SKM-1 treated with dmso at 0.1 percent for 144 hours (cell line): ENCODE results near the gene DNAH1.

ENCODE experiments used
- DNase-seq: peaks from one replicate; lab custom pipeline; 2025; ENCODE audit not compliant: unreplicated experiment; lab: John Stamatoyannopoulos, UW

The DNAH1 gene

DNA sequence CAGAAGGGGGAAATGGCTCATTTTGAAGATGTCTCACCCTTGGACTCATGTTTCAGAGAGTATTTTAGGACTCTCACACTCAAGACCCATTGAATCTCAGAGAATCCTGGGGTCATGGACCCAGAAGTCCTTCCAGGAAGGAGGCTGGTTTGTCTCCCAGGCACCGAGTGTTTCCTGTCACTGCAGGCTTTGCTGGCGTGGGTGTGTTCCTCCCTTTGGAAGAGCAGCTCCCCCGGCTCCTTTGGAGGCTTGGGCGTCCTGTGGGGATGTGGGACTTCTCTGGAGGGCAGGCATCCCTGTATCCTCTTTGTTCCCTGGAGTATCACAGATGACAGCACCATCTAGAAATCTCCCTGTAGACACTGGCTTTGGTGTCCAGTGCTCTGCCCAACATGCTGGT is 40.0 kb downstream of the DNAH1 start:
- no peak for DNase-seq

DNA sequence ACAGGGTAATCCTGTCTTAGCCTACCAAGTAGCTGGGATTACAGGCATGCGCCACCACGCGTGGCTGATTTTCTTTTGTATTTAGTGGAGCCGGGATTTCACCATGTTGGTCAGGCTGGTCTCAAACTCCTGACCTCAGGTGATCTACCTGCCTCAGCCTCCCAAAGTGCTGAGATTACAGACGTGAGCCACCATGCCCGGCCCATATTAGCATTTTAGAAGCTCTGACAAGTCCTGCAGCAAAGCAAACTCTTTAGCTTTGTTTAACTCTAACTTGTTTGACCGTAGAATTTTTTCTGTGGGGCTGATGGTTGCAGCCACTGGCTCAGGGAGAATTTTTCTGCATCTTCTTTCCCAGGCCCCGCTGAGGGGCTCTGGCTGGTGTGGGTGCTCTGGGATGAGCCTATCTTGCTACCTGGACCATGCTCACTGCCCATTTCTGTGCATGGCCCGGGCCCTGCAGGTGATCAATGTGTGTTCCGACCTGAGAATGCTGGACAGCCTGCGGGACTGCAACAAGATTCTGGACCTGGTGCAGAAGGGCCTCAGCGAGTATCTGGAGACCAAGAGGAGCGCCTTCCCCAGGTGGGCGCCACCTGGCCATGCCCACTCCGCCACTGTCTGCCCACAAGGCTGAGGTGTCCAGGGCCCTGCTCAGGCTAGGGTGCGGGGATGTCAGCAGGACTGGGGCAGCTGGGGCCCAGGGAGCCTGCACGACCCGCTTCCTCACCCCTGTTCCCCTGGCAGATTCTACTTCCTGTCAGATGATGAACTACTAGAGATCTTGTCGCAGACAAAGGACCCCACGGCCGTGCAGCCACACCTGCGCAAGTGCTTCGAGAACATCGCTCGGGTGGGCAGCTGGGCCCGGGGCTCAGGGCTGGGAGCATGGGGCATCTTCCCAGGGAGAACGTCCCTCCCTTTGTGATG is 41.3 kb downstream of the DNAH1 start:
- no peak for DNase-seq

DNA sequence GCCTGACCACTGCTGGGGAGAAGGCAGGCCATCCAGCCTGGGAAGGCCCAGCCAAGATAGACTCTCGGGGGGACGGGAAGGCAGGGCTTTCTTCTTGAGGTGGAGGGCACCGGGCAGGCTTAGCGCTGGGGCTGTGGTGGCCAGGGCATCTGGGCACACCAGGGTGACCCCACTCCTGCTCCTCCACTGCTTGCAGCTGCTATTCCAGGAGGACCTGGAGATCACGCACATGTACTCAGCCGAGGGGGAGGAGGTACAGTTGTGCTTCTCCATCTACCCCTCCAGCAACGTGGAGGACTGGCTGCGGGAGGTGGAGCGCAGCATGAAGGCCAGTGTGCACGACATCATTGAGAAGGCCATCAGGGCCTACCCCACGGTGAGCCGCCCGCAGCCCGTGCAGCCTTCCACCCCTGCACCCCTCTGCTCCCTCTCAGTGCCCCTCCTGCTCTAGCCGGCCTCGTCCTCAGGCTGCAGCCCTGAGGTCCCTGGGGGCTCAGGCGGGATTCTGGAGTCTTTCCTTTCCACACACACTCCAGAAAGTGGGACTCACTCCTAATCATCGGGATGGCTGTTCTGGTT is 42.3 kb downstream of the DNAH1 start:
- no peak for DNase-seq

DNA sequence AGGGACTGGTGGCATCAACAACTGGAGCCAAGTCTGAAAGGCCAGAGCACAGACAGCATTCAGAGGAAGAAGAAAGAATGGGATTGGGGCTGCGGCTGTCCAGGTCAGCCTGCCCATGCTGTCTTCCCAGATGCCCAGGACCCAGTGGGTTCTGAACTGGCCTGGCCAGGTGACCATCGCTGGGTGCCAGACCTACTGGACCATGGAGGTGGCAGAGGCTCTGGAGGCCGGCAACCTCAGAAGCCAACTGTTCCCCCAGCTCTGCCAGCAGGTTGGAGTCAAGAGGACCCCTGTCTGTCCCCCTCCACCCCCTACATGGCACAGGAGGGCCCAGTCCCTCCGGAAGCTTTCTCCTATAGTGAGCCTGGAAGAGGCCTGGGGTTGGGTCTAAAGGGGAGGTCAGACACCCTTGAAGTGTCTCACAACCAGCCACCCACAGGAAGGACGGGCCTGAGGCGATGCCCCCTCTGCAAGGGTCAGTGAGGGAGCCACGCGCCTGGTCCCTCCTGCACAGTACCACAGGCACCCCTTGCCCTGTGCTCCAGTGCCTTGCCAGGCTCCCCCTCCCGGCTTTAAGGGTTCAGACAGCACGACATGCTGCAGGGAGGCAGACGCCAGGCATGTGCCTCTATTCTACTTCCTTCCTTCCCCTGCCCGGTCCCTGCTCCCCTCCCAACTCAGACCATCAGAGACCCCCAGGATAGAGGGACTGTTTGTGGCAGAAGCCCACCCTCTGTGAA is 43.2 kb downstream of the DNAH1 start:
- no peak for DNase-seq

DNA sequence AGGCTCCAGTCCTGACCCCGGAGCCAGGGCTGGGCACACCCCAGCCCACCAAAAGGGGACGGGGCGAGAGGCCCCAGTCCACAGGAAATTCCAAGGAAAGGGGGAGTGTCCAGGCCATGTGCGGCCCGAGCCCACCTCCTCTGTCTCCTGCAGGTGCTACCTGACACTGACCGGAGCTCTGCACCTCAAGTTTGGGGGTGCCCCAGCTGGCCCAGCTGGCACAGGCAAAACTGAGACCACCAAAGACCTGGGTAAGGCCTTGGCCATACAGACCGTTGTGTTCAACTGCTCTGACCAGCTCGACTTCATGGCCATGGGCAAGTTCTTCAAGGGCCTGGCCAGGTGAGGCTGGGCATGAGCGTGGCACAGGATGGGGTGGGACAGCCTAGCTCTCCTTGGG is 44.9 kb downstream of the DNAH1 start:
- no peak for DNase-seq

DNA sequence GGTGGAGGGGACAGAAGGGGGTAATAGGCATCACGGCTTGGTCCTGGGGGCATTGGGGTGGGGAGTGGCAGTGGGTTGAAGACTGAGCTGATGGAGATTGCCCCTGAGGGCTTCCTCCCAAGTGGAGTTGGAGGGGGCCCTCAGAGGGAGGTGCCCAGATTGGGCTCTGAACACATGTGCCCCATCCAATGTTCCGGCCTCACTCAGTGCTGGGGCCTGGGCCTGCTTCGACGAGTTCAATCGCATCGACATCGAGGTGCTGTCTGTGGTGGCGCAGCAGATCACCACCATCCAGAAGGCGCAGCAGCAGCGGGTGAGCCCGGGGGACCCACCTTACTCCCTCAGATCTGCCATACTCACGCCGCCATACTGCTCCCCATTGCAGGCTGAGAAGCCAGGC is 45.3 kb downstream of the DNAH1 start:
- no peak for DNase-seq

DNA sequence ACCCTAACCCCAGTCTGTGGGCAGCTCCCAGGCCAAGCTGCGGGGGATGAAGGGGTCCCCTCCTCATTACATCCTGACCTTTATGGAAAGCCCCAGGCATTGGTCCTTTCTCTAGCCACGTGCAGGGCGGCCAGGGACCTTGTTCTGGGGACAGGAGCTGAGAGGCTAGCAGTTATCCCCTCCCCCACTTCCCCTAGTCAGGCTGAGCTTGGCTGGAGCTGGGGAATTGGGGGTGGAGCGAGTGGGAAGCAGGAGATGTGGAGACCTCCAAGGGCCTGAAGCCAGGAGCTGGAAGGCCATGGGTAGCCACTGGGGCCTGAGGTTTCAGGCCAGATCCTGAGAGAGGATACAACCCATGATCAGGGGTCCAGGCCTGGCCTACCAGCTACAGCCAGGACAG is 45.8 kb downstream of the DNAH1 start:
- DNase-seq, result no peak

DNA sequence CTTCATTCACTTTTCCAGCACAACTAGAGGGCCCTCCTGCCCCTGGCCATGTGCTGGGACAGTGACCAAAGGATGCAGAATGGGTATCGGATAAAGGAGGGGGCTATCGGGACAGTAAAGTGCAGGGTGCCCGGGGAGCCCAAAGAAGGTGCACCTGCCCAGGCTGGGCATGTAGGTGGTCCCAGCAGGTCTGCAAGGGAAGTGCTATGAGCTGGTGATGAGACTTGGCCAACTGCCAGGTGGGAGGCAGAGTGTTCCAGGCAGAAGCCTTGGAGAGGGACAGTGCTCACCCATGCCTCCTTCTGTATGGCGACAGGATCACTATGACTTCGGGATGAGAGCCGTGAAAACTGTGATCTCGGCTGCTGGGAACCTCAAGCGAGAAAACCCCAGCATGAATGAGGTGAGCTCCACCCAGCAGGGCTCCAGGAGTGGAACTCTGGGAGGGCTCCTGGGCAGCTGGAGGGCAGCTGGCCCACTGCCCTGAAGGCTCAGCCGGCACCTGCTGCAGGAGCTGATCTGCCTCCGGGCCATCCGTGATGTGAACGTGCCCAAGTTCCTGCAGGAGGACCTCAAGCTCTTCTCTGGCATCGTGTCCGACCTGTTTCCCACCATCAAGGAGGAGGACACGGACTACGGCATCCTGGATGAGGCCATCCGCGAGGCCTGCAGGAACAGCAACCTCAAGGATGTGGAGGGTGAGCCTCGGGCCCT is 48.4 kb downstream of the DNAH1 start:
- no peak for DNase-seq

DNA sequence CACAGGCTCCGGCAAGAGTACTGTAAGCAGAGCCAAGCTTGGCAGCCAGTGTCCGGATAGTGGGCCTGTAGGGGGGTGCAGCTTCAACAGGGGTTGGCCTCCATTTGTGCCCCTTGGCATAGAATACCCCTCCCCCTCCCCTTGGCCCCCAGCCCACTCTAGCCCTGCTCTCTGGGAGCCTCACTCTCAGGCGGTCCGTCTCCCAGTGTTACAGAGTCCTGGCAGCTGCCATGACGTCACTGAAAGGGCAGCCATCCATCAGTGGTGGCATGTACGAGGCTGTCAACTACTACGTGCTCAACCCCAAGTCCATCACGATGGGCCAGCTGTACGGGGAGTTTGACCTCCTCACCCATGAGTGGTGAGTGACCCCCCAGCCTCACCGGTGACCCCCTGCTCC is 50.4 kb downstream of the DNAH1 start:
- no peak for DNase-seq

DNA sequence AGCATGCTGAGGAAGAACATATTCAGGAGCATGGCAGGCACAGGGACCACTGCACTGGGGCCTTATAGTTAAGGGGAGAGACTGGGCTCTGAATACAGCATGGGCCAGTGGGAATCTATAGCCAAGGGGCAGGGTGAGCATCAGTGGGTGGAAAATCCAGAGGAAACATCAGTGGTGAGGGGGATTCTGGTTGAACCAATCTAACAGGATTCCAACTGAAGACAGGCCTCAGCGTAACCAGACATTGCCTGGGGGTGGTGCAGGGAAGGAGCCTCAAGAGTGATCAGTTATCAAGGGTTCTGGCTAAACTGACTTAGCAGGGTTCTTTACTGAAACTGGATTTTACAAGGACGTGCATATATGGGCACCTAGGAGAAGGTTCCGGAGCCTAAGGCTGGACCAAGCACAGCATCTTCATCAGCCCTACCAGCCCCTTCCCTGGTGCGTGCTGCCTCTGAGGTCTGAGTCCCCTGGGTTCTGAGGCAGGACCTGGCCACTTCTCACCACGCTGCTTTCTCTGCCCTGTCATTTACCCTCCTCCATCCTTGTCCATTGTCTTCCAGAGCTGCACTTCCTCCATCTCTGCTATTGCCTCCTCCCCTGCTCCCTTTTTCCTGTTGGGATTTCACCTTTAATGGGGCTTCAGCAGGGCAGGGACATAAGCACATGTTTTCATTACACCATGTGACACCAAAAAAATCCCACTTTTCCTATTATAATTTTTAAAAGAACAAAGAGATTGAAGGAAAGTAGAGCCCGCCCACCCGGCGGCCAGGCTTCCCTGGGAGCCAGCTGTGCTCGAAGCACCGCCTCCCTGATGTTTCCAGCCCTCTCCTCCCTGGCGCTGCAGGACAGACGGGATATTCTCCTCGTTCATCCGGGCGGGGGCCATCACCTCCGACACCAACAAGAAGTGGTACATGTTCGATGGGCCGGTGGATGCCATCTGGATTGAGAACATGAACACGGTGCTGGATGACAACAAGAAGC is 52.1 kb downstream of the DNAH1 start:
- DNase-seq, result no peak

DNA sequence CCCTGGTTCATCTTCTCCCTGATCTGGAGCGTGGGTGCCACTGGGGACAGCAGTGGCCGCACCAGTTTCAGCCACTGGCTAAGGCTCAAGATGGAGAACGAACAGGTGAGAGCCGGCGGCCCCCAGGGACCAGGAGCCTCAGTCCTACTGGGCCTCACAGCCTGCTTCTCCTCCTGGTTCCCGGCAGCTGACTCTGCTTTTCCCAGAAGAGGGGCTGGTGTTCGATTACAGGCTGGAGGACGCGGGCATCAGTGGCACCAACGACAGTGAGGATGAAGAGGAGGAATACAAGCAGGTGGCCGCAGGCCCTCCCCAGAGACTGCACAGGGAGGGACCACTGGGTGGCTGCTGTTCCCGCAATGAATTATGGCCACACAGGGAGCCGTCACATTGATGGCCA is 54.4 kb downstream of the DNAH1 start:
- no peak for DNase-seq

DNA sequence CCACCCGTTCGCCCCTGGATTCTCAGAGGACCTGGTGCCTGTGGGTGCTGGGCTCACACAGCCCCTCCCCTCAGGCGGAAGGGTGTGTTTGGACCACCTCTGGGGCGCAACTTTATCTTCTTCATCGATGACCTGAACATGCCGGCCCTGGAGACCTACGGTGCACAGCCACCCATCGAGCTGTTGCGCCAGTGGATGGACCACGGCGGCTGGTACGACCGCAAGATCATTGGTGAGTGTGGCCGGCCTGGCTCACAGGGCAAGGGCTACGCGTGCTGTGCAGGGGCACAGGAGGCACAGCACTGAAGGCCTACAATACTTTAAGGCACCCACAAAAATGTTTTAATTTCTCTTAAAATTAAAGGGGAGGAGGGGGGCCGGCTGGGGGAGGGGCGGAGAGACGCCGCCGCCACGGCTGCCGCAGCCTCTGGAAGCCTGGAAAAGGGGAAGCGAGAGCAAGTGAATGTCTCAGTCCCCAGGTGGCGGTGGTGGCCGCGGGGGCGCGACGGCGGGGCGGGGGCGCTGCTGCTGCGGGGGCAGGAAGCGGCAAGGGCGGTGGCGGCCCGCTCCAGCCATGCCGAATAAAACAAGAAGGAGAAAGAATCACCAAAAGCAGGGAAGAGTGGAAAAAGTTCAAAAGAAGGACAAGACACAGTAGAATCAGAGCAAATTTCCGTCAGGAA is 56.8 kb downstream of the DNAH1 start:
- no peak for DNase-seq

DNA sequence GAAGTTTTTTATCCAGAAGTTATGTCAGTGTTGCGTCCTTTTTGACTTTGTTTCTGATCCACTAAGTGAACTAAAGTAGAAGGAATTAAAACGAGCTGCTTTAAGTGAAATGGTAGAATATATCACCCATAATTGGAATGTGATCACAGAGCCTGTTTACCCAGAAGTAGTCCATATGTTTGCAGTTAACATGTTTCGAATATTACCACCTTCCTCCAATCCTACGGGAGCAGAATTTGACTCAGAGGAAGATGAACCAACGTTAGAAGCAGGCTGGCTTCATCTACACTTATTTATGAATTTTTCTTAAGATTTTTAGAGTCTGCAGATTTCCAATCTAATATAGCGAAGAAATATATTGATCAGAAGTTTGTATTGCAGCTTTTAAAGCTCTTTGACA is 57.6 kb downstream of the DNAH1 start:
- DNase-seq, result no peak

DNA sequence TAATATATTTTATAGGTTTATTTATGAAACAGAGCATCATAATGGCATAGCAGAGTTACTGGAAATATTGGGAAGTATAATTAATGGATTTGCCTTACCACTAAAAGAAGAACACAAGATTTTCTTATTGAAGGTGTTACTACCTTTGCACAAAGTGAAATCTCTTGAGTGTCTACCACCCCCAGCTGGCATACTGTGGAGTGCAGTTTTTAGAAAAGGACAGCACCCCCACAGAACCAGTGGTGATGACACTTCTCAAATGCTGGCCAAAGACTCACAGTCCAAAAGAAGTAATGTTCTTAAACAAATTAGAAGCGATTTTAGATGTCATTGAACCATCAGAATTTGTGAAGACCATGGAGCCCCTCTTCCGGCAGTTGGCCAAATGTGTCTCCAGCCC is 58.1 kb downstream of the DNAH1 start:
- no peak for DNase-seq

DNA sequence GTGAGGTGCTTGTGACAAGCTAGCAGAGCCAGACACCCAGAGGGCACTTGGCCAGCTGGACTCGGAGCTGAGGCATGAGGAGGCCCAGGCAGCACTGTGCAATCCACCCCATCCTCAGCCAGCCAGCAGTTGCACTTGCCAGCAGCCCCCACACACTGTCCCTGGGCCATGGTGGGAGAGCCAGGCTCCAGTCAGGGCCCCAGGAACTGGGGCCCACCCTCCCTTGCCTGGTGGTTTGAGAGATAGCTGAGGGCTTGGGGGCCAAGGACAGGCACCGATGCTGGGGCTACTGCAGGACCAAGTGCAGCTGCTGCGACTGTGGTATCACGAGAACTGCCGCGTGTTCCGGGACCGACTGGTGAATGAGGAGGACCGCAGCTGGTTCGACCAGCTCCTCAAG is 63.5 kb downstream of the DNAH1 start:
- no peak for DNase-seq

DNA sequence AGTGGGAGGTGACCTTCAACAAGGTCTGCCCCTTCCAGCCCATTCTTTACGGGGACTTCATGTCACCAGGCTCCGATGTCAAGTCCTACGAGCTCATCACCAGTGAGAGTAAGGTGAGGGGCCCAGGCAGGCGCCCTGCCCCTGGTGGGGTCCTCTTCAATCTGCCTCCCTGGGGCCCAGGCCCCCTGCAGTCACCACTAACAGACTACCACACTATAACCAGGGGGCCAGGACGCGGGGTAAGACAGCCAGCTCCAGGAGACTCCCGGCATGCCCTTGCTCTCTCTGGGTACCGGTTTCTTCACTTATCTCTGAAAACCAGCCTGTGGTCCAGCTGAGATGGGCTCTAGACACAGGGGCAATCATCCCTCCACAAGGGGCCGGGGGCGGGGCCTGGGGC is 63.9 kb downstream of the DNAH1 start:
- no peak for DNase-seq

DNA sequence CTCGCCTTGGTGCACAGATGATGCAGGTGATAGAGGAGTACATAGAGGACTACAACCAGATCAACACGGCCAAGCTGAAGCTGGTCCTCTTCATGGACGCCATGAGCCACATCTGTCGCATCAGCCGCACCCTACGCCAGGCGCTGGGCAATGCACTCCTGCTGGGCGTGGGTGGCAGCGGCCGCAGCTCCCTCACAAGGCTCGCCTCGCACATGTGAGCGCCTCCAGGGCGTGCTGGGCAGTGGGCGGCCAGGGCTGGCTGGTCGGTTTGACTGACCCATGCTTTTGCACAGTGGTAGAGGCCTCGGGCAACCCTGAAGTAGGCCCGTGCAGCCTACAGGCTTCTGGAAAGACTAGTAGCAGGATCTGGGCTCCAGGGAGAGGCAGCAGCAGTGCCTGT is 65.5 kb downstream of the DNAH1 start:
- DNase-seq, result no peak

DNA sequence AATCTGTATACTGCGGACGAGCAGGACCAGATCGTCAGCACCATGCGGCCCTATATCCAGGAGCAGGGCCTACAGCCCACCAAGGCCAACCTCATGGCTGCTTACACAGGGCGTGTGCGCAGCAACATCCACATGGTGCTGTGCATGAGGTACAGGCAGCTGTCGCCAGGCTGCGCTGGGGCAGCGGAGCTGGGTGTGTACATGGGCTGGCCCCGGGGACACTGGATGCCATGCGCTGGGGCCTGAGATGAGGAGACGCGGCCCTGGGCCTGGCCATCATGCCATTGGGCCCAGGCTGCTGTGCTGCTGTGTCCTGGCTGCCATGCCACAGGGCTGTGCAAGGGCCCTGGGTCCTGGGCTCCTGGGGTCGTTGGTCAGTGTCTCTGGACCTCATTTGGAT is 67.3 kb downstream of the DNAH1 start:
- DNase-seq, result no peak

DNA sequence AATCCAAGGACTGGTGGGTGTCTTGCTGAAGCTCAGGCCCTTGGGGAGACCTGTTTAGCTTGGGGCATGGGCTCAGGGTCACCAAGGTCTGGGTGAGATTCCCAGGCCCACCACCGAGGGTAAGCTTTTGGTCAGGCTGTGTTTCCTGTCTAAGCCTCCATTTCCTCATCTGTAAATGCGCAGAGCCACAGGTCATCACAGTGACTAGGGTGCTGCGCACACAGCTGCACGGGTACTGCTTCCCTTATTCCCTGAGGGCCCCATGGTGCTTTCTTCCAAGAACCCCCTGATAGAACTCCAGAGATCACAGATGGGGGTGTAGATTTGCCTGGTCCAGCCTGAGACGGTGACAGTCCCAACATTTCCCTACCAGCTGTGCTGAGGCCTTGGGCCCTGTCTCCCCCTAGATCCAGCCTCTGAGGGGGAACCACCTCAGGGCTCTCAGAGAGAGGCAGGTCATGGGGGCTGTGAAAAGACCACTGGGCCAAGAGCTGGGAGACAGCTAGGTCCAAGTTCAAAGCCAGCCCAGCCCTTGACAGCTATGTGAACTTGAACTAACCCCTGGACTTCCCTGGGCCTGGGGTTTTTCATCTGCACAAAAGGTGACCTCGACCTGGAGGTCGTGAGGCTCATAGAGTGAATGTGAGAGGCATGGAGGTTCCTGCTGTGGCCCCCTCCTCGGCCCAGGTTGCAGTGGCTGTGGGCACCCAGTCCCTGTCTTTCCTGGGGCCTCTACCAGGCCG is 68.1 kb downstream of the DNAH1 start:
- no peak for DNase-seq
